GM12801 (cell line): Measurements from ENCODE around the gene PERM1.

ENCODE experiments used
- TF ChIP-seq, protein P1 (sequence below): IDR thresholded peaks from one replicate; pipeline ENCODE4 v1.5.1; 2011; ENCODE audit warnings: control low read depth; ENCODE audit not compliant: insufficient read length; ENCODE audit errors: extremely low read depth

Gene PERM1

DNA sequence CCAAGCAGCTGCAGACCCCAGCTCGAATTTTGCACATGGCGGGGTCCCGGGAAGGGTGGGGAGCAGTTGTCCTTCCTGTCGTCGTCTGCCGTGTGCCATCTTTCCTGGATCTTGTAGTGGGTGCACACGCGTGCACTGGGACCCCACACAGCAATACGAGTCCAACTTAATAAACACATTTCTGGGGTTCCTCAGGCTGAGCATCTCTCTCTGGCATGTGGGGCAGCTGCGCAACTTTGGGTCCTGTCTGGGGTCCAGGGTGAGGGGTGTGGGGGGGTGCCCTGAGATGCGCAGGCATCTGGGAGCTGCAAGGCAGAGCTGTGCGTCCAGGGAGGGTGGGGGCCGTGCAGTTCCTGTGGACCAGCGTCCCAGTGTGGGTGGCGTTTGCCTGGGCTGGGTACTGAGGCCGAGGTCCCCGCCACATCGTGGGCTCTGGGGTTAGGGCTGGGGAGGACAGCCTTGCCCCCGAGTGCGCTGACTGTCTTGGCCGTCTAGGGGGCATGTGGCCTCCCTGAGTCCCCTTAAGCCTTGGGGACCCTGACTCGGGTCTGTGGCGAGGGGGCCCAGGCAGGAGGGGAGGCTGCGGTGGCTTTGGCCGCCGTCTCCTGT lies 16.3 kb downstream of the PERM1 start:
- TF ChIP-seq, protein P1, sequence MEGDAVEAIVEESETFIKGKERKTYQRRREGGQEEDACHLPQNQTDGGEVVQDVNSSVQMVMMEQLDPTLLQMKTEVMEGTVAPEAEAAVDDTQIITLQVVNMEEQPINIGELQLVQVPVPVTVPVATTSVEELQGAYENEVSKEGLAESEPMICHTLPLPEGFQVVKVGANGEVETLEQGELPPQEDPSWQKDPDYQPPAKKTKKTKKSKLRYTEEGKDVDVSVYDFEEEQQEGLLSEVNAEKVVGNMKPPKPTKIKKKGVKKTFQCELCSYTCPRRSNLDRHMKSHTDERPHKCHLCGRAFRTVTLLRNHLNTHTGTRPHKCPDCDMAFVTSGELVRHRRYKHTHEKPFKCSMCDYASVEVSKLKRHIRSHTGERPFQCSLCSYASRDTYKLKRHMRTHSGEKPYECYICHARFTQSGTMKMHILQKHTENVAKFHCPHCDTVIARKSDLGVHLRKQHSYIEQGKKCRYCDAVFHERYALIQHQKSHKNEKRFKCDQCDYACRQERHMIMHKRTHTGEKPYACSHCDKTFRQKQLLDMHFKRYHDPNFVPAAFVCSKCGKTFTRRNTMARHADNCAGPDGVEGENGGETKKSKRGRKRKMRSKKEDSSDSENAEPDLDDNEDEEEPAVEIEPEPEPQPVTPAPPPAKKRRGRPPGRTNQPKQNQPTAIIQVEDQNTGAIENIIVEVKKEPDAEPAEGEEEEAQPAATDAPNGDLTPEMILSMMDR = no peak

- TF ChIP-seq, protein P1 = no peak
These were observed 17.0 kb downstream of the PERM1 start for GRCh38 chr1:964691-965525.

DNA sequence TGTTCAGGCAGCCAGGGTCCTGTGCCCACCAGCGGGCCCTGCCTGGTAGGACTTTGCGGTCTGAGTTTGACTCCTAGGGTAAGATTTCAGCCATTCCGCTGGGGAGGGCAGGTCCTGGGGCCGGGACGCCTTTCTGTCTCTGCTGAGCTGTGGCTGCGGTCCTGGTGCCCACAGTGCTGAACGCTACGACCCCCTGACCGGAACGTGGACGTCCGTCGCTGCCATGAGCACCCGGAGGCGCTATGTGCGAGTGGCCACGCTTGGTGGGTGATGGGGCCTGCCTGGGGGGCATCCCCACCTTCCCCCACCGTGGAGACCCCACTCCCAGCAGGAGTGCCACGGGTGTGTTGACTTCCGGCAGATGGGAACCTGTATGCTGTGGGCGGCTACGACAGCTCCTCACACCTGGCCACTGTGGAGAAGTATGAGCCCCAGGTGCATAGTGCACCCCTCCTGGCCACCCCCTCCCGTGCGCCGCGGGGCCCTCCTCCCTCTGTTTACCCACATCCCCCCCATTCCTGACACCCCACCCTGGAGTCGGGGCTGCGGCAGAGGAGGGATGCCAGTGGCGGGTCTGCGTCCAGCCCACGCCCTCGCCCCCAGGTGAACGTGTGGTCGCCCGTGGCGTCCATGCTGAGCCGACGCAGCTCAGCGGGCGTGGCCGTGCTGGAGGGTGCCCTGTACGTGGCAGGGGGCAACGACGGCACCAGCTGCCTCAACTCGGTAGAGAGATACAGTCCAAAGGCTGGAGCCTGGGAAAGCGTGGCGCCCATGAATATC lies 18.0 kb downstream of the PERM1 start:
- TF ChIP-seq, protein P1 = no peak

DNA sequence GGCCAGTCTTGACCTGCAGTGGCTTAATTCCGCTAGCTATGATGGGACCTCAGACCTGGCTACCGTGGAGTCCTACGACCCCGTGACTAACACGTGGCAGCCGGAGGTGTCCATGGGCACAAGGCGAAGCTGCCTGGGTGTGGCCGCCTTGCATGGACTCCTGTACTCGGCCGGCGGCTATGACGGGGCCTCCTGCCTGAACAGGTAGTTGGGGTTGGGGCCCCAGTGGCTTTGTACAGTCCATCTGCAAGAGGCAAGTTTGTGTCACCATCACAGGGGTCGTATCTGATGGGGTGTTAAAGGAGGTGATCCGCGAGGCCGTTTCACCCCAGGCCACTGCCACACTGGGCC lies 18.6 kb downstream of the PERM1 start:
- TF ChIP-seq, protein P1 = no peak

DNA sequence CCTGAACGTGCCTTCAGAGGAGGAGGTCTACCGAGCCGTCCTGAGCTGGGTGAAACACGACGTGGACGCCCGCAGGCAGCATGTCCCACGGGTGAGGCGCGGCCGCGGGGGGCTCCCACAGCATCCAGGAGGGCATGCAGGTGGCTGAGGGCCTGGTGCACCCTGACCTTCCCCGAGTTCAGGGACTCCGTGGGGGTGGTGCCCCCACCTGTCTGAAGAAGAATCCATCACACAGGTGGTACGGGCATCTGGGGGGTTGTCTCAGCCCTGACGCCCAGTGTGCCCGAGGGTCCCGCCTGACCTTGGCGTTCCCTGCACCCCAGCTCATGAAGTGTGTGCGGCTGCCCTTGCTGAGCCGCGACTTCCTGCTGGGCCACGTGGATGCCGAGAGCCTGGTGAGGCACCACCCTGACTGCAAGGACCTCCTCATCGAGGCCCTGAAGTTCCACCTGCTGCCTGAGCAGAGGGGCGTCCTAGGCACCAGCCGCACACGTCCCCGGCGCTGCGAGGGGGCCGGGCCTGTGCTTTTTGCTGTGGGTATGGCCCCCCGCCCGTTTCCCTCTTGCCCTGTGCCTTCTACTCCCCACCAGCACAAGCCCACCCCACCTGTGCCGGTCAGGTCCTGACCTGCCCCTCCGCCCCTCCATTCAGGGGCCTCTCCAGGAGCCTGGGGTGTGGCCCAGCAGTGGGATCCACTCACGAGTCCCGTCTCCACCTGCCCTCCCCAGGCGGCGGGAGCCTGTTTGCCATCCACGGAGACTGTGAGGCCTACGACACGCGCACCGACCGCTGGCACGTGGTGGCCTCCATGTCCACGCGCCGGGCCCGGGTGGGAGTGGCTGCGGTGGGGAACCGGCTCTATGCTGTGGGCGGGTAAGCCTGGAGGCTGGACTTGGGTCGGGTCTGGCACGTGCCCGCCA lies 19.3 kb downstream of the PERM1 start:
- TF ChIP-seq, protein P1 = no peak

DNA sequence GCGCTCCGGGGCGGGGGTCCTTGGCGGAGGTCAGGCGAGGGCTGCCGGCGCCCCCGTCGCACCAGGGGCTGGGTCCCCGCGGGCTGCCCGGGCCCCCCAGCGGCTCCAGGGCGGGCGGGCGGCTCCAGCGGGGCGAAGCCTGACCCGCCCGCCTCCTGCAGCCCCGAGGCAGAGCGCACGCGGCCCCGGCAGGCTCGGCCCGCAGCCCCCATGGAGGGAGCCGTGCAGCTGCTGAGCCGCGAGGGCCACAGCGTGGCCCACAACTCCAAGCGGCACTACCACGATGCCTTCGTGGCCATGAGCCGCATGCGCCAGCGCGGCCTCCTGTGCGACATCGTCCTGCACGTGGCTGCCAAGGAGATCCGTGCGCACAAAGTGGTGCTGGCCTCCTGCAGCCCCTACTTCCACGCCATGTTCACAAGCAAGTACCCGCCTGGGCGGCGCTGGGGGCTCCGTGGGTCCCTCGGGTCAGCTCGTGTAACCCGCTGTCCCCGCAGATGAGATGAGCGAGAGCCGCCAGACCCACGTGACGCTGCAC lies 20.7 kb downstream of the PERM1 start:
- TF ChIP-seq, protein P1 = no peak
